ENCODE results near the gene BPIFB1.

The BPIFB1 gene

DNA sequence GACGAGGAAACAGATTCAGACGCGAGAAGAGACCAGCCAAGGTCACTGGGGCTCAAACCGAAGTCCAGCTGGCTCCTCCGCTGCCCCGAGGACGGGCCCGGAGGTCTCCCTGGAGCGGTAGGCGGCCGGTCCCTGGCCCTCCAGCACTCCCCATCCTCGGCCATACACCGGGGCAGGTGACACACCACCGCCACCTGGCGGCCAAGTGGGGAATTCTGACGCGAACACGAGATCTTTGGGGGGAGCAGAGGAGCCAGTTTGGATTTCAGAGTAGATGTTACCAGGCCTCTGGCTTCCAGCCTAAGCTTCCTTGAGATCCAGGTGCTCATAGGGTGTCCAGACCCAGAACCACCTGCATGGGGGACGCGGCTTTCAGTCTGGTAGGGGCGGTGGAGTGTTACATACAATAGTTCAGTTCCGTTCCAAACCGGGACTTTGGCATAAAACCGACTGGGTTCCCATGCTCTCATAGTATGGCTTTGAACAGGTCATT lies 16.1 kb downstream of the BPIFB1 start:
- peak; percentile 75 for DNase-seq

GRCh38 chr20:33301192-33301930 lies 18.3 kb downstream of the BPIFB1 start:
- DNase-seq = no peak

- no peak for DNase-seq
Observed at GRCh38 chr20:33303595-33303994, 20.6 kb downstream of the BPIFB1 start.

- no peak for DNase-seq
Observed at GRCh38 chr20:33304046-33304445, 21.0 kb downstream of the BPIFB1 start.

- no peak for DNase-seq
Observed at GRCh38 chr20:33305589-33306057, 22.6 kb downstream of the BPIFB1 start.

DNA sequence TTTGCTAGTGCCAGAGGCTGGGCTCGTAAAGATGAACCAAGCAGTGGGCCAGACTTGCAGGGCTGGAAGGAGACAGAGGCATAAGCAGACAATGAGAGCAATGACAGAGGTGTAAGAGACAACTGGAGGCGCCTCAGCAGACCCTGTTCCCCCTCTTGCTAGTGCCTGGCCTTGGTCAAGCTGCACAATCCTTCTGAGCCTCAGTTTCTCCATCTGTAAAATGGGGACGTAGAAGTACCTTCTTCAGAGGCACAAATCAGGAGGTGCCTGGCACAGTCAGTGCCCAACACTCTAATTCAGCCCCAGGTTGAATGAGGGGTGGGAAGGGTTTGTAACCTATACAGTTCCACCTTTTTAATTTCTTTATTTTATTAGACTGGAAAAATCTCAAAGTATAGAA lies 23.2 kb downstream of the BPIFB1 start:
- DNase-seq = no peak

GRCh38 chr20:33306807-33307206 lies 23.8 kb downstream of the BPIFB1 start:
- no peak for DNase-seq

DNA sequence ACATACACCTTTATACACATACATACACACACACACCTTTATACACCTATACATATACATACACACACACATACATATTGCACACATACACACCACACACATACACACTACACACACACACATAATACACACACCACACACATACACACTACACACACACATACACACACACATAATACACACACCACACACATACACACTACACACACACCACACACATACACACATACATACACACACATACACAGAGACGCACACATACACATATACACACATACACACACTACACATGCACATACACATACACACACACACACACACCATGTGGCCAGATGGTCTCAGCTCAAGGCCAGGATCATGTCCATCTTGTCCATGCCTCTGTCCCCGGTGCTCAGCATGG lies 25.7 kb downstream of the BPIFB1 start:
- DNase-seq = no peak

DNA sequence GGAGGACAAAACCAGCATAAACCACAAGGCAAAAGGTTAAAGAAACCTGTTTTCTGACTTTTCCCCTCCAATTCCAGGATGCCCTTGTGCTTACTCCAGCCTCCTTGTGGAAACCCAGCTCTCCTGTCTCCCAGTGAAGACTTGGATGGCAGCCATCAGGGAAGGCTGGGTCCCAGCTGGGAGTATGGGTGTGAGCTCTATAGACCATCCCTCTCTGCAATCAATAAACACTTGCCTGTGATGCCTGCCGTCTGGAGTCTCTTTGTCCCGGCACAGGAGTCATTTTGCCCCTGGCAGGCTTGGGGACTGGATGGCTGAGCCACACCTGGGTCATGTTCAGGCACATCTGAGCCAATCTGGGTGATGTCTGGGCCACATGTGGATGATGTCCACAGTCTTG lies 26.6 kb downstream of the BPIFB1 start:
- DNase-seq = no peak

DNA sequence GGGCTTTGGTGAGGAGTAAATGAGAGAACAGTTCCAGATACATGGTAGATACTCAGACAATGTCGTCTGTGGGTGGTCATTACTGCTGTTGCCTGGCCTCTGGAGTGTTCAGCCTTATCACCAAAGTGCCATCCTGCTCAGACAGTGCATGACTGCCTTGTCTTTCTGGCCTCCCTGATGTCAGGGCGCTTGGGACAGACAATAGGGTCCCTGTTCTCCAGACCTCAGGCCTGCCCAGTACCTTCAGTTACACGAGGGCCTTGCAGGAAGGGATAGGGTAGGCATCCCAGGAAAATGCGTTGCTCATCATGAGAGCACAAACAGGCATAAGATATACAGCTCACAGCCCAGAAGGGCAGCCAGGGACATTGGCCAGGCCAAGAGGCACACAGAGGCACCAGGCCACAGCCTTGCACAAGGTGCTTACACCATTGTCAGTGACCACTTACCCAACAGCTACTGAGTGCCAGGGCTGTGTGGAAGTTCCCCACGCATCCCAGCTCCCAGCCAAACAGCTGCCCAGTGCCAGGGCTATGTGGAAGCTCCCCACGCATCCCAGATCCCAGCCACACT lies 27.4 kb downstream of the BPIFB1 start:
- DNase-seq = no peak

DNA sequence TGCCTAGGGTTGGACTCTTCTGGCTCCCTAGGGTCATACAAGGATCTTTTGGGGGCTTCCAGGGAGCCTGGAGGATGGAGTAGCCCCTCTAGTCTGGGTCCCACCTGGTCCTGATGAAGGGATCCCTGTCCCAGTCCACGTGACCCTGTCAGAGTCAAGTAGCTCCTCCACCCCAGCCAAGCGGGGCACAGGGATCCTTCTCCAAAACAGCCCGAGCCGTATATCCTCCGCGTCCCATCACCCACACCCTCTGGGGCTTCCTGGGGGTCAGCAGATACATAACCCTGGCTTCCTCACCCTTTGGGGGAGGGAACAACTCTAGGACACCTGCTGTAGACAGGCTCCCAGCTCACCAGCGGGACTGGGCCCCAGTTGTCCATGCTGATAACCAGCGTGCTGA lies 28.0 kb downstream of the BPIFB1 start:
- no peak for DNase-seq

GRCh38 chr20:33311996-33312395 lies 29.0 kb downstream of the BPIFB1 start:
- no peak for DNase-seq

- no peak for DNase-seq
Observed at GRCh38 chr20:33312583-33312982, 29.6 kb downstream of the BPIFB1 start.

- no peak for DNase-seq
Observed at GRCh38 chr20:33313686-33314314, 30.8 kb downstream of the BPIFB1 start.

DNA sequence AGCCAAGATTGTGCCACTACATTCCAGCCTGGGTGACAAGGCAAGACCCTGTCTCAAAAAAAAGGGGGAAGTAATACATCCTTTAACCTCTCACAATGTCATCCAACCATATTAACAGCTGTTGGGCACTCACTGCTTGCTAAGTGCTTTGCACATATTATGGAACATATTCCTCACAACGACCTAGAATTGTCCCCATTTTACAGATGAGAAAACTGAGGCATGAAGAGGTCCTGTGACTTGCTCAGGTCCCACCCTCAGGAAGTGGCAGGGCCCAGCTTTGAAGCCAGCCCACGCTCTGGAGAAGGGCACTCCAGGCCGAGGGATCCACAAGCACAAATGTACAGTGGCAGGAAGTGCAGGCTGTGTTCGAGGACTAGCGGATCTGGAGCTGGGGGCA lies 33.3 kb downstream of the BPIFB1 start:
- no peak for DNase-seq

GRCh38 chr20:33316958-33317357 lies 33.9 kb downstream of the BPIFB1 start:
- no peak for DNase-seq

- no peak for DNase-seq
Observed at GRCh38 chr20:33317424-33318095, 34.5 kb downstream of the BPIFB1 start.

GRCh38 chr20:33318096-33318429 lies 35.0 kb downstream of the BPIFB1 start:
- no peak for DNase-seq

- no peak for DNase-seq
Observed at GRCh38 chr20:33320006-33320405, 37.0 kb downstream of the BPIFB1 start.

- DNase-seq = no peak
Observed at GRCh38 chr20:33322456-33322855, 39.4 kb downstream of the BPIFB1 start.

DNA sequence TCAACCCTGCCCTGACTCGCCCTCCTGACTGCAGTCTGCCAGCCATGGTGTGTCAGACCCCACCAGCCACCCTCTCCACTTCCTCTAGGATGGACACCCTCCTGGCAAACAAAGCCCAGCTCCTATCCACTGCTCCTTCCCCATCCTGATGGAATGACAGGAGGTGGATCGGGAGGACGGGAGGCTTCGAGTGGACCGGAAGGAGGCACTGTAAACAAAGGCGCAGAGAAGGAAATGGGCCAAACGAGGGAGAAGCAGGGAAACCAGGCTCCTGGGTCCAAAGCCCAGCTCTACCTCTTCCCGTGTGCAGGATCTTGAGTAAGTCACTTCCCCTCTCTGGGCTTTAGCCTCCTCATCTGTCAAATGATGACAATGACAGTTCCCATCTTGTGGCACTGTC lies 40.2 kb downstream of the BPIFB1 start:
- no peak for DNase-seq

- no peak for DNase-seq
Observed at GRCh38 chr20:33325350-33325749, 42.3 kb downstream of the BPIFB1 start.

Data from activated CD4-positive, alpha-beta T cell treated with anti-CD3 and anti-CD28 coated beads, Interleukin-2, amount 50 U/mL, for 1 hour (primary cell).